Thymus (tissue), 2 donors: ENCODE measurements around the gene BRK1. TPM values are rescaled to one million over a fixed set of nuclear protein-coding genes. Genes with fewer than 3 reads are reported as not detected.

Source experiments
- polyA plus RNA-seq: library from polyadenylated mRNA; stranded (reverse); fragments of 200-250 nt; gene quantifications from one replicate; pipeline ENCODE4 v1.2.3, GENCODE V29; 2013
- total RNA-seq: library from RNA; stranded (reverse); fragments of 120-200 nt; gene quantifications from one replicate; pipeline ENCODE4 v1.2.4, GENCODE V29; 2013
- donor health status: healthy.

Gene BRK1
- total and polyA plus RNA-seq, 2 donors = 124 to 222 TPM

Other genes with a start within 250 kb of the BRK1 start
- 0.14 TPM for gene CIDEC, start 235.4 kb upstream of the BRK1 start, total RNA-seq
- 0.91 TPM for gene CIDEC, start 235.4 kb upstream of the BRK1 start, polyA plus RNA-seq
- 24.2 TPM for gene JAGN1, start 225.1 kb upstream of the BRK1 start, total RNA-seq
- 37.5 TPM for gene JAGN1, start 225.1 kb upstream of the BRK1 start, polyA plus RNA-seq
- 5.9 TPM for gene IL17RE, start 212.8 kb upstream of the BRK1 start, total RNA-seq
- gene IL17RE, start 212.8 kb upstream of the BRK1 start, polyA plus RNA-seq = 3.6 TPM
- gene IL17RC, start 198.6 kb upstream of the BRK1 start, total RNA-seq = 5.7 TPM
- 17.5 TPM for gene IL17RC, start 198.6 kb upstream of the BRK1 start, polyA plus RNA-seq
- gene CRELD1, start 181.8 kb upstream of the BRK1 start, total RNA-seq = 19.9 TPM
- 36.4 TPM for gene CRELD1, start 181.8 kb upstream of the BRK1 start, polyA plus RNA-seq
- 1.4 TPM for gene PRRT3, start 163.3 kb upstream of the BRK1 start, total RNA-seq
- 1.6 TPM for gene PRRT3, start 163.3 kb upstream of the BRK1 start, polyA plus RNA-seq
- gene EMC3, start 128.8 kb upstream of the BRK1 start, total RNA-seq = 39.3 TPM
- 35.2 TPM for gene EMC3, start 128.8 kb upstream of the BRK1 start, polyA plus RNA-seq
- 25.5 TPM for gene FANCD2, start 89.2 kb upstream of the BRK1 start, total RNA-seq
- gene FANCD2, start 89.2 kb upstream of the BRK1 start, polyA plus RNA-seq = 6.6 TPM
- gene FANCD2OS, start 7.4 kb upstream of the BRK1 start, total RNA-seq = not detected
- 0.18 TPM for gene FANCD2OS, start 7.4 kb upstream of the BRK1 start, polyA plus RNA-seq
- 40.8 TPM for gene VHL, start 26.1 kb downstream of the BRK1 start, total RNA-seq
- 78.0 TPM for gene VHL, start 26.1 kb downstream of the BRK1 start, polyA plus RNA-seq
- 3.9 TPM for gene IRAK2, start 49.2 kb downstream of the BRK1 start, total RNA-seq
- gene IRAK2, start 49.2 kb downstream of the BRK1 start, polyA plus RNA-seq = 3.3 TPM
- gene TATDN2, start 132.8 kb downstream of the BRK1 start, total RNA-seq = 19.2 TPM
- gene TATDN2, start 132.8 kb downstream of the BRK1 start, polyA plus RNA-seq = 24.4 TPM
- gene GHRL, start 177.3 kb downstream of the BRK1 start, total RNA-seq = 2.4 TPM
- 3.7 TPM for gene GHRL, start 177.3 kb downstream of the BRK1 start, polyA plus RNA-seq
- gene SEC13, start 205.4 kb downstream of the BRK1 start, total RNA-seq = 112 TPM
- gene SEC13, start 205.4 kb downstream of the BRK1 start, polyA plus RNA-seq = 63.0 TPM